Lung (tissue), 12 donors: ENCODE data around the gene FOXA2. TPM values are rescaled to one million over a fixed set of nuclear protein-coding genes. Genes with fewer than 3 reads are reported as not detected.

ENCODE experiments used
- ATAC-seq: fragments of 200-7000 bp; cut with Tn5 transposase; one replicate; pipeline ENCODE4 v1.9.1; 2020; ENCODE audit warnings: moderate number of reproducible peaks; ENCODE audit not compliant: insufficient read depth, low FRiP score
- DNase-seq, 3 donors: peaks; one replicate each; pipeline ENCODE4 v3.0.0-alpha.2; 2013 to 2017
- H3K27ac ChIP-seq, 2 donors: one replicate each; pipeline ENCODE4 v1.5.1; 2013; ENCODE audit warnings: mild to moderate bottlenecking in 2 of 2, moderate library complexity in 2 of 2, control low read depth in 1 of 2, inconsistent platforms in 1 of 2, low read depth in 1 of 2, low read length in 1 of 2
- H3K27me3 ChIP-seq, 3 donors: one replicate each; pipeline ENCODE4 v1.5.1; 2013; ENCODE audit warnings: low read length in 2 of 3; ENCODE audit not compliant: control insufficient read depth in 3 of 3, insufficient read depth in 3 of 3
- H3K36me3 ChIP-seq, 4 donors: one replicate each; pipeline ENCODE4 v1.5.1; 2013; ENCODE audit warnings: low read length in 4 of 4, mild to moderate bottlenecking in 1 of 4, moderate library complexity in 1 of 4; ENCODE audit not compliant: control insufficient read depth in 4 of 4, insufficient read depth in 4 of 4
- H3K4me1 ChIP-seq, 5 donors: one replicate each; pipeline ENCODE4 v1.5.1; 2013; ENCODE audit warnings: low read length in 5 of 5, mild to moderate bottlenecking in 2 of 5, moderate library complexity in 1 of 5; ENCODE audit not compliant: control insufficient read depth in 5 of 5, insufficient read depth in 5 of 5
- H3K4me3 ChIP-seq: one replicate; pipeline ENCODE4 v1.5.1; 2013; ENCODE audit warnings: mild to moderate bottlenecking, control low read depth, moderate library complexity
- H3K9ac ChIP-seq, 2 donors: one replicate each; pipeline ENCODE4 v1.5.1; 2013; ENCODE audit warnings: low read length in 2 of 2, control low read depth in 1 of 2; ENCODE audit not compliant: insufficient read depth in 1 of 2
- H3K9me3 ChIP-seq, 4 donors: one replicate each; pipeline ENCODE4 v1.5.1; 2013; ENCODE audit warnings: low read length in 3 of 4, mild to moderate bottlenecking in 1 of 4, moderate library complexity in 1 of 4; ENCODE audit not compliant: control insufficient read depth in 4 of 4, insufficient read depth in 3 of 4
- CTCF ChIP-seq: IDR thresholded peaks from 2 replicates; pipeline ENCODE4 v1.5.1; 2012; ENCODE audit warnings: mild to moderate bottlenecking; ENCODE audit errors: control extremely low read depth, extremely low read depth
- WGBS, 2 donors: extraction: QIAGEN DNeasy Blood & Tissue Kit; methylation state at CpG; one replicate each; pipeline ENCODE4 v1.1.7; 2013; 5-methylcytosine and 5-hydroxymethylcytosine counted together
- polyA plus RNA-seq, 2 donors: library from polyadenylated mRNA; stranded (reverse); fragments of 200-250 nt; gene quantifications; one replicate each; pipeline ENCODE4 v1.2.1, GENCODE V29; 2013
- total RNA-seq, 2 donors: library from RNA; depleted of rRNA in 1 of 2; stranded (reverse); fragments of >200 nt in 1 of 2; gene quantifications; one replicate each; pipeline ENCODE4 v1.2.1, GENCODE V29; 2014 to 2021
- donor health status: control.
- donor health status: control.
- donor health status: Bipolar disorder and iron deficiency.
- donor health status: healthy.
- donor health status: DM: yes; HTN: yes; CAD: no.

Gene FOXA2
- total and polyA plus RNA-seq, 4 donors: 10.0 to 39.5 (median 17.6) TPM

- H3K27ac ChIP-seq: peak overlapping the region in 1 of 2 donors; percentile 38
- ATAC-seq: no peak
- 15 to 31% methylated on average over 9 of the region's 9 CpGs for WGBS, 2 donors
- no peak overlapping the region for H3K4me3 ChIP-seq
- no peak for TF ChIP-seq CTCF
- DNase-seq: no peak
- H3K27me3 ChIP-seq: peaks cover 0 to 91% (median 87%) of the 10 kb centered on the region in 3 donors
- no peak overlapping the region for H3K9ac ChIP-seq
- H3K36me3 ChIP-seq: no peaks in the 10 kb centered on the region
- peaks cover 0 to 8% (median 0%) of the 10 kb centered on the region in 4 donors for H3K9me3 ChIP-seq
- H3K4me1 ChIP-seq: peaks cover 0 to 9% (median 1%) of the 10 kb centered on the region in 5 donors
These were observed 9.2 kb downstream of the FOXA2 start for GRCh38 chr20:22575087-22575721.

GRCh38 chr20:22574545-22575086, 9.8 kb downstream of the FOXA2 start:
- Histone ChIP-seq H3K4me3 (no peak overlapping the region), H3K36me3 (no peaks in the 10 kb centered on the region), H3K9me3 (peaks cover 0 to 8% (median 0%) of the 10 kb centered on the region in 4 donors), H3K9ac (no peak overlapping the region), H3K27ac (peak overlapping the region in 1 of 2 donors; percentile 38), H3K4me1 (peaks cover 0 to 9% (median 1%) of the 10 kb centered on the region in 5 donors), H3K27me3 (peaks cover 0 to 91% (median 87%) of the 10 kb centered on the region in 3 donors)
- 34 to 38% methylated on average over 4 of the region's 4 CpGs for WGBS, 2 donors
- DNase-seq (peak in 1 of 3 donors; percentile 10), ATAC-seq (no peak)
- no peak for TF ChIP-seq CTCF

- H3K9me3 ChIP-seq: peaks cover 0 to 8% (median 0%) of the 10 kb centered on the region in 4 donors
- TF ChIP-seq CTCF: no peak
- ATAC-seq (no peak), DNase-seq (peak in 1 of 3 donors; percentile 46)
- H3K4me3 ChIP-seq: no peak overlapping the region
- H3K27ac ChIP-seq: peak overlapping the region in 1 of 2 donors; percentile 17
- no peaks in the 10 kb centered on the region for H3K36me3 ChIP-seq
- peaks cover 0 to 8% (median 0%) of the 10 kb centered on the region in 5 donors for H3K4me1 ChIP-seq
- WGBS, 2 donors: 7 to 9% methylated on average over 6 of the region's 6 CpGs
- peaks cover 0 to 87% (median 86%) of the 10 kb centered on the region in 3 donors for H3K27me3 ChIP-seq
- H3K9ac ChIP-seq: peak overlapping the region in 1 of 2 donors; percentile 55
These were observed 11.9 kb downstream of the FOXA2 start for GRCh38 chr20:22572491-22572890.
